Measurements from ENCODE around the gene ZNF892. TPM values are rescaled to one million over a fixed set of nuclear protein-coding genes. Genes with fewer than 3 reads are reported as not detected.

The ZNF892 gene
- total RNA-seq, 2 experiments from 2014 or later, result 0.82 to 1.1 TPM

GRCh38 chr2:95215018-95215612 lies 7.8 kb downstream of the ZNF892 start:
- Histone ChIP-seq H3K27ac (ENCODE audit: low read depth in 1 of 2, low read length in 2 of 2) (no peak overlapping the region), H3K36me3 (ENCODE audit: insufficient read depth, low read length) (peaks cover 53% of the 10 kb centered on the region), H3K9me3 (ENCODE audit: control insufficient read depth in 1 of 2, insufficient read depth in 1 of 2, low read length in 2 of 2) (peaks cover 22 to 96% of the 10 kb centered on the region in 2 experiments), H3K4me3 (ENCODE audit: low read length) (no peak overlapping the region), H3K27me3 (ENCODE audit: control insufficient read depth in 1 of 2, insufficient read depth in 2 of 2, low read length in 2 of 2) (no peaks in the 10 kb centered on the region), H3K4me1 (ENCODE audit: insufficient read depth, low read length) (no peaks in the 10 kb centered on the region)
- DNase-seq (no peak), ATAC-seq (ENCODE audit: poor library complexity) (no peak)
- Mint-ChIP-seq H3K36me3 (ENCODE audit: low read depth) (peaks cover 100% of the 10 kb centered on the region), H3K4me1 (ENCODE audit: low read depth) (no peaks in the 10 kb centered on the region), H3K27ac (no peak overlapping the region), H3K4me3 (no peak overlapping the region), H3K9me3 (peaks cover 28% of the 10 kb centered on the region), H3K27me3 (no peaks in the 10 kb centered on the region)
- ChIA-PET CTCF (no interaction called here), POLR2A (no interaction called here)
- TF ChIP-seq, protein P1, sequence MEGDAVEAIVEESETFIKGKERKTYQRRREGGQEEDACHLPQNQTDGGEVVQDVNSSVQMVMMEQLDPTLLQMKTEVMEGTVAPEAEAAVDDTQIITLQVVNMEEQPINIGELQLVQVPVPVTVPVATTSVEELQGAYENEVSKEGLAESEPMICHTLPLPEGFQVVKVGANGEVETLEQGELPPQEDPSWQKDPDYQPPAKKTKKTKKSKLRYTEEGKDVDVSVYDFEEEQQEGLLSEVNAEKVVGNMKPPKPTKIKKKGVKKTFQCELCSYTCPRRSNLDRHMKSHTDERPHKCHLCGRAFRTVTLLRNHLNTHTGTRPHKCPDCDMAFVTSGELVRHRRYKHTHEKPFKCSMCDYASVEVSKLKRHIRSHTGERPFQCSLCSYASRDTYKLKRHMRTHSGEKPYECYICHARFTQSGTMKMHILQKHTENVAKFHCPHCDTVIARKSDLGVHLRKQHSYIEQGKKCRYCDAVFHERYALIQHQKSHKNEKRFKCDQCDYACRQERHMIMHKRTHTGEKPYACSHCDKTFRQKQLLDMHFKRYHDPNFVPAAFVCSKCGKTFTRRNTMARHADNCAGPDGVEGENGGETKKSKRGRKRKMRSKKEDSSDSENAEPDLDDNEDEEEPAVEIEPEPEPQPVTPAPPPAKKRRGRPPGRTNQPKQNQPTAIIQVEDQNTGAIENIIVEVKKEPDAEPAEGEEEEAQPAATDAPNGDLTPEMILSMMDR (IDR thresholded peaks at IDR 0.05), result no peak
- intact Hi-C loops (cut with DNase I, micrococcal nuclease), result no loop called here

- ChIA-PET POLR2A (no interaction called here), CTCF (no interaction called here)
- intact Hi-C loops (cut with DNase I, micrococcal nuclease), result no loop called here
- no peaks in the 10 kb centered on the region for H3K4me1 ChIP-seq (ENCODE audit: insufficient read depth, low read length)
- H3K27me3 ChIP-seq (ENCODE audit: control insufficient read depth in 1 of 2, insufficient read depth in 2 of 2, low read length in 2 of 2), result no peaks in the 10 kb centered on the region
- Mint-ChIP-seq H3K36me3 (ENCODE audit: low read depth) (peaks cover 97% of the 10 kb centered on the region), H3K9me3 (peaks cover 26% of the 10 kb centered on the region), H3K27ac (no peak overlapping the region), H3K27me3 (no peaks in the 10 kb centered on the region), H3K4me1 (ENCODE audit: low read depth) (no peaks in the 10 kb centered on the region), H3K4me3 (no peak overlapping the region)
- H3K9me3 ChIP-seq (ENCODE audit: control insufficient read depth in 1 of 2, insufficient read depth in 1 of 2, low read length in 2 of 2), result peaks cover 24 to 96% of the 10 kb centered on the region in 2 experiments
- H3K27ac ChIP-seq (ENCODE audit: low read depth in 1 of 2, low read length in 2 of 2), result no peak overlapping the region
- no peak for ATAC-seq (ENCODE audit: poor library complexity)
- TF ChIP-seq, protein P1 (IDR thresholded peaks at IDR 0.05), result no peak
- peaks cover under 1% of the 10 kb centered on the region for H3K36me3 ChIP-seq (ENCODE audit: insufficient read depth, low read length)
- H3K4me3 ChIP-seq (ENCODE audit: low read length), result no peak overlapping the region
- no peak for DNase-seq
These were observed 13.1 kb downstream of the ZNF892 start for GRCh38 chr2:95220449-95220848.

DNA sequence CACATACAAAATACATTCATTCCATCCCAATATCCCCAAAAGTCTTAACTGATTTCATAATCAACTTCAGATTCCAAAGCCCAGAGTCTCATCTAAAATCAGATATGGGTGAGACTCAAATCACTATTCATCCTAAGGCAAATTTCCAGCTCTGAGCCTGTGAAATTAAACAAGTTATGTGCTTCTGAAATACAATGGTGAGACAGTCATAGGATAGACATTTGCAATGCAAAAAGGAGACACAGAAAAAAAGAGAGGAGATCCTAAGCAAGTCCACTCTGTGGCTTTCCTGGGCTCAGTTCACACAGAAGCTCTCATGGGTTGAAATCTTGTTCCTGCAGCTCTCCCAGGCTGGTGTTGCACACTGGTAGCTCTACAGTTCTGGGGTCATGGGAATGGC lies 18.3 kb downstream of the ZNF892 start:
- Histone ChIP-seq H3K27ac (ENCODE audit: low read depth in 1 of 2, low read length in 2 of 2) (no peak overlapping the region), H3K4me1 (ENCODE audit: insufficient read depth, low read length) (no peaks in the 10 kb centered on the region), H3K4me3 (ENCODE audit: low read length) (no peak overlapping the region), H3K36me3 (ENCODE audit: insufficient read depth, low read length) (no peaks in the 10 kb centered on the region), H3K9me3 (ENCODE audit: control insufficient read depth in 1 of 2, insufficient read depth in 1 of 2, low read length in 2 of 2) (peaks cover 28 to 70% of the 10 kb centered on the region in 2 experiments), H3K27me3 (ENCODE audit: control insufficient read depth in 1 of 2, insufficient read depth in 2 of 2, low read length in 2 of 2) (no peaks in the 10 kb centered on the region)
- H3K27me3 Mint-ChIP-seq, result no peaks in the 10 kb centered on the region
- ATAC-seq (ENCODE audit: poor library complexity) (no peak), DNase-seq (no peak)
- peaks cover 21% of the 10 kb centered on the region for H3K9me3 Mint-ChIP-seq
- H3K4me1 Mint-ChIP-seq (ENCODE audit: low read depth), result no peaks in the 10 kb centered on the region
- ChIA-PET POLR2A (no interaction called here), CTCF (no interaction called here)
- intact Hi-C loops (cut with DNase I, micrococcal nuclease), result no loop called here
- TF ChIP-seq, protein P1 (IDR thresholded peaks at IDR 0.05), result no peak
- H3K36me3 Mint-ChIP-seq (ENCODE audit: low read depth), result peaks cover 76% of the 10 kb centered on the region
- no peak overlapping the region for H3K27ac Mint-ChIP-seq
- H3K4me3 Mint-ChIP-seq, result no peak overlapping the region
